GM21619 (cell line): ENCODE results near the gene ISCU.
A peak's percentile ranks its signal among the peaks of the same experiment; 100 is the strongest.

Experiments used
- ATAC-seq: cut with Tn5 transposase; IDR thresholded peaks from one replicate; pipeline ENCODE4 v1.9.1; 2021; ENCODE audit not compliant: unreplicated experiment

The ISCU gene

GRCh38 chr12:108562348-108563135 lies at the start of gene ISCU:
Gene ISCU, plus strand, starts transcription at chr12:108562596. Its CDS starts 27 bp downstream, at chr12:108562623.
- ATAC-seq, result peak; percentile 52

GRCh38 chr12:108514468-108514972 lies 47.9 kb upstream of the ISCU start:
- ATAC-seq, result no peak

GRCh38 chr12:108514973-108515814 lies 47.2 kb upstream of the ISCU start, which contains the start of gene FICD:
Gene FICD, plus strand, starts transcription at chr12:108515277. Its CDS starts 1,696 bp downstream, at chr12:108516973.
- peak; percentile 79 for ATAC-seq

- ATAC-seq, result no peak
Measured at GRCh38 chr12:108515916-108516315, 46.5 kb upstream of the ISCU start.

- no peak for ATAC-seq
Measured at GRCh38 chr12:108516511-108517275, 45.7 kb upstream of the ISCU start.

GRCh38 chr12:108517288-108518100 lies 44.9 kb upstream of the ISCU start:
- no peak for ATAC-seq

GRCh38 chr12:108518101-108518715 lies 44.2 kb upstream of the ISCU start:
- no peak for ATAC-seq

GRCh38 chr12:108518716-108519496 lies 43.5 kb upstream of the ISCU start:
- no peak for ATAC-seq

- ATAC-seq, result no peak
Measured at GRCh38 chr12:108519558-108519957, 42.8 kb upstream of the ISCU start.

GRCh38 chr12:108523365-108523764 lies 39.0 kb upstream of the ISCU start:
- no peak for ATAC-seq

GRCh38 chr12:108525681-108526080 lies 36.7 kb upstream of the ISCU start:
- ATAC-seq, result no peak

GRCh38 chr12:108526482-108527165 lies 35.8 kb upstream of the ISCU start:
- ATAC-seq, result no peak

GRCh38 chr12:108527166-108527496 lies 35.3 kb upstream of the ISCU start:
- ATAC-seq, result no peak

GRCh38 chr12:108530161-108530560 lies 32.2 kb upstream of the ISCU start:
- ATAC-seq, result no peak

- no peak for ATAC-seq
Measured at GRCh38 chr12:108531929-108532848, 30.2 kb upstream of the ISCU start.

GRCh38 chr12:108538146-108538545 lies 24.2 kb upstream of the ISCU start:
- ATAC-seq, result no peak

- ATAC-seq, result no peak
Measured at GRCh38 chr12:108538616-108539195, 23.7 kb upstream of the ISCU start.
